Spleen (tissue), 7 donors: Measurements from ENCODE around the gene RMI2.

ENCODE experiments used
- CTCF ChIP-seq, 11 experiments: fragments of 200-600 bp in 7 of 11; fragments of 450-650 bp in 4 of 11; sonication (generic) in 4 of 11; IDR thresholded peaks in 8 of 11; conservative IDR thresholded peaks in 3 of 11; 1 replicate in 7 of 11; 2 replicates in 4 of 11; pipeline versions ENCODE4 v1.4.0 to v1.8.0; 2016 to 2021; ENCODE audit warnings: antibody characterized with exemption in 11 of 11, inconsistent platforms in 4 of 11, mild to moderate bottlenecking in 1 of 11
- POLR2A ChIP-seq, 3 donors: fragments of 450-650 bp; IDR thresholded peaks; one replicate each; pipeline ENCODE4 v1.5.1; 2017; ENCODE audit warnings: antibody characterized with exemption in 3 of 3, mild to moderate bottlenecking in 1 of 3
- POLR2AphosphoS5 ChIP-seq, 3 donors: sonication (generic); formaldehyde crosslinking; IDR thresholded peaks; one replicate each; pipeline ENCODE4 v1.5.1; 2017; ENCODE audit warnings: antibody characterized with exemption in 3 of 3
- donor health status: DM: no; HTN: no; CAD: no; lungs with moderate emphysema.
- donor health status: DM: no; HTN: no; CAD: no.
- donor health status: DM: no; HTN: no; CAD: no.

DNA sequence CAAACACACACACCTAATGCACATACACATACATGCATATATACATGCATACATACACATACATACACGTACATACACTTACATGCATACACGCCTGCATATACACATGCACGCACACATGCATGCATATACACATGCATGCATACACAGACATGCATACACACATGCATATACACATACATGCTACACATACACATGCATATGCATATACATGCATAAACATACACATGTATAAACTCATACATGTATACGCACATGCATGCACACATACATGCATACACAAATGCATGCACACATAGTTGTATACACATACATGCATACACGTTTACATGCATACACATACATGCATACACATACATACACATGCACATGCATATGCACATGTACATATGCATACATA is 23.6 kb upstream of the RMI2 start:
- TF ChIP-seq POLR2AphosphoS5 (IDR thresholded peaks at IDR 0.05): no peak
- TF ChIP-seq CTCF (IDR thresholded peaks at IDR 0.05 in 8 of 11, conservative IDR thresholded peaks at IDR 0.05 in 3 of 11): no peak
- no peak for TF ChIP-seq POLR2A (IDR thresholded peaks at IDR 0.05)
